ENCODE measurements around the gene STK32C. TPM values are rescaled to one million over a fixed set of nuclear protein-coding genes. Genes with fewer than 3 reads are reported as not detected.

The STK32C gene
- total RNA-seq, 4 donors from 2014 or later: 3.7 to 13.9 (median 6.7) TPM

DNA sequence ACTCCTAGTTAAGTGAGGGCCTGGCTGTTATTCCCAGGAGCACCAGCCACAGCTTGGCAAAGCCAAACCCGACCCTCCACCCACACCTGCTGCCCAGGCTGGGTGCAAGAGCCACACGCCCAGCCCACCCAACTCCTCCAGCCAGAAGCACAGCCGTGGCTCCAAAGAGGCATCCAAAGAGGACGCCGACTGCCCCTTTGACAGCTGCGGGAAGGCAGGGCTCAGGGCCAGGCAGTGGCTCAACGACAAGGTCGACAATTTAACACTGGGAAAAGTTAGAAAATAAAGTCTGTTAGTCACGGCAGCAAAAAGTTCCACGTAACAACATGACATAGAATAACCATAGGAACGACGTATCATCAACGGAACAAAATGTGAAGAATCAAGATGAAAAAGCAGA lies 66.7 kb downstream of the STK32C start:
- Histone ChIP-seq H3K27ac (no peak overlapping the region), H3K4me1 (no peaks in the 10 kb centered on the region), H3K36me3 (no peaks in the 10 kb centered on the region), H3K27me3 (peaks cover 0 to 5% (median 3%) of the 10 kb centered on the region in 3 donors), H3K9me3 (no peaks in the 10 kb centered on the region), H3K4me3 (no peak overlapping the region)
- intact Hi-C loops (cut with DNase I; ENCODE audit: low total_unique reads): no loop called here
- in situ Hi-C loops (cut with MboI; ENCODE audit: low sequenced_read_pairs in 4 of 4): no loop called here
- ATAC-seq (no peak), DNase-seq (no peak)
- TF ChIP-seq, protein P1, sequence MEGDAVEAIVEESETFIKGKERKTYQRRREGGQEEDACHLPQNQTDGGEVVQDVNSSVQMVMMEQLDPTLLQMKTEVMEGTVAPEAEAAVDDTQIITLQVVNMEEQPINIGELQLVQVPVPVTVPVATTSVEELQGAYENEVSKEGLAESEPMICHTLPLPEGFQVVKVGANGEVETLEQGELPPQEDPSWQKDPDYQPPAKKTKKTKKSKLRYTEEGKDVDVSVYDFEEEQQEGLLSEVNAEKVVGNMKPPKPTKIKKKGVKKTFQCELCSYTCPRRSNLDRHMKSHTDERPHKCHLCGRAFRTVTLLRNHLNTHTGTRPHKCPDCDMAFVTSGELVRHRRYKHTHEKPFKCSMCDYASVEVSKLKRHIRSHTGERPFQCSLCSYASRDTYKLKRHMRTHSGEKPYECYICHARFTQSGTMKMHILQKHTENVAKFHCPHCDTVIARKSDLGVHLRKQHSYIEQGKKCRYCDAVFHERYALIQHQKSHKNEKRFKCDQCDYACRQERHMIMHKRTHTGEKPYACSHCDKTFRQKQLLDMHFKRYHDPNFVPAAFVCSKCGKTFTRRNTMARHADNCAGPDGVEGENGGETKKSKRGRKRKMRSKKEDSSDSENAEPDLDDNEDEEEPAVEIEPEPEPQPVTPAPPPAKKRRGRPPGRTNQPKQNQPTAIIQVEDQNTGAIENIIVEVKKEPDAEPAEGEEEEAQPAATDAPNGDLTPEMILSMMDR (IDR thresholded peaks at IDR 0.05 in 4 of 5, conservative IDR thresholded peaks at IDR 0.05 in 1 of 5): no peak
- TF ChIP-seq POLR2A (IDR thresholded peaks at IDR 0.05): no peak

- no peak overlapping the region for H3K27ac ChIP-seq
- intact Hi-C loops (cut with DNase I; ENCODE audit: low total_unique reads): no loop called here
- peaks cover 0 to 5% (median 3%) of the 10 kb centered on the region in 3 donors for H3K27me3 ChIP-seq
- ATAC-seq (no peak), DNase-seq (no peak)
- no peaks in the 10 kb centered on the region for H3K36me3 ChIP-seq
- no peak for TF ChIP-seq POLR2A (IDR thresholded peaks at IDR 0.05)
- TF ChIP-seq, protein P1 (IDR thresholded peaks at IDR 0.05 in 4 of 5, conservative IDR thresholded peaks at IDR 0.05 in 1 of 5): no peak
- no peak overlapping the region for H3K4me3 ChIP-seq
- H3K9me3 ChIP-seq: no peaks in the 10 kb centered on the region
- in situ Hi-C loops (cut with MboI; ENCODE audit: low sequenced_read_pairs in 4 of 4): no loop called here
- H3K4me1 ChIP-seq: no peaks in the 10 kb centered on the region
These were observed 67.2 kb downstream of the STK32C start for GRCh38 chr10:132240581-132240980.

DNA sequence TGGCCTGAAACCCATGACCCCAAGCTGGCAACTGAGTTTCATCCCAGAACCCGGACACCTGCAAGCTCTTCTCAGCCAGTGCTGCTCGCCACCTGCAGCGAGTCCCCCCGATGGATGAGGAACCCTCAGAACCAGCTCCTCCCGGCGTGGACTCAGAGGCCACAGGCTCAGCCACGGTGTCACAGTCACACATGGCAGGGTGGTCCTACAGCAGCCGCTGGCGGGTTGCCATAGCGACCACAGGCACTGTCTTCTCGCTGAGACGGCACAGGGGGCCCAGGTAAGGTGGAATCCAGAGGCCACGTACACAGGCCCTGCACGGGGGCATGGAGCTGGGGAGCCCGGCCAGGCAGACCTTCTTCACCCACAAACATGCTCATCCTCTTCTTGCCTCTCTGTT lies 67.6 kb downstream of the STK32C start:
- Histone ChIP-seq H3K27ac (no peak overlapping the region), H3K9me3 (no peaks in the 10 kb centered on the region), H3K36me3 (no peaks in the 10 kb centered on the region), H3K4me3 (no peak overlapping the region), H3K4me1 (no peaks in the 10 kb centered on the region), H3K27me3 (peaks cover 0 to 5% (median 3%) of the 10 kb centered on the region in 3 donors)
- TF ChIP-seq, protein P1 (IDR thresholded peaks at IDR 0.05 in 4 of 5, conservative IDR thresholded peaks at IDR 0.05 in 1 of 5): no peak
- no peak for TF ChIP-seq POLR2A (IDR thresholded peaks at IDR 0.05)
- DNase-seq: no peak
- in situ Hi-C loops (cut with MboI; ENCODE audit: low sequenced_read_pairs in 4 of 4): no loop called here
- no peak for ATAC-seq
- intact Hi-C loops (cut with DNase I; ENCODE audit: low total_unique reads): no loop called here

DNA sequence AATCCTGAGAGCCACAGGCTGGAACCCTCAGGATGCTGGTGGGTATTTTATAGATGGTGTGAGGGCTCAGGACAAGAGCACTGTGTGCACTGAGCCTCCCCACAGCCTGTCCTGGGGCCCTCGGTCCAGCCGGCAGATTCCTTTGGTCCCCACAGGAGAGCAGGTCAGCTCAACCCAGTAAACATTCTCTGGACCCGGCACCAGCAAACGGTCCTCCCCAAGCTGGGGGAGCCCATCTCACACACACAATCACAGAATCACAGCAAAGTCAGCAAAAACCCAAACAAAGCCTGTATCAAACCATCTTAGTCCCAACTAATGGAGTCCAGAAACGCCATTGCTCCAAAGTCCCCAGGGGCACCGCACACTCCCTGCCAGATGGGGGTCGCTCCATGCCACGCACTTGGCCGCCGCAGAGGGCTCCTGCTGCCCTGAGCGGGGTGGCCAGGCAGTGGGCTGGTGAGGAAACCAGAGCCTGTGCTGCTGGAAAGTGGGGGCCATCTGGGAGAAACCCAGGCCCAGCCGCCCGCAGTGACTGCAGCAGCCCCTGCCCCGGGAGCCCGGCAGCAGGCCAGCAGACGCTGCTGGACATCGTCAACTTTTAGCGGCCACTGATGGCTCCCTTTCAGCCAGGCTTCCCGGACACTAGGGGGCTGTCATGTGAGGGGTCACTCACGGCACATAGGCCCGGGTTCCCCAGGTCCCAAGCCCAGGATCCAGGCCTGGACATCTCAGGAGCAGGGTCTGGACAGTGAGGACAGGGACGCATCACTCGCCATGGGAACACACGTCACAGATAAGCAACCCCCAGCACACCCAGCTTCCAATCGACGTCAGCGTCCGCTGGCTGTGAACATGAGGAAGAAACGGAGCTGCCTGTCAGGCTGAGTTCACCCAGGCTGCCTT lies 68.4 kb downstream of the STK32C start:
- in situ Hi-C loops (cut with MboI; ENCODE audit: low sequenced_read_pairs in 4 of 4): no loop called here
- no peak for DNase-seq

More for the DNA sequence above, 68.4 kb downstream of the STK32C start:
- Histone ChIP-seq H3K27me3 (peaks cover 0 to 5% (median 3%) of the 10 kb centered on the region in 3 donors), H3K27ac (no peak overlapping the region), H3K9me3 (no peaks in the 10 kb centered on the region), H3K4me3 (no peak overlapping the region), H3K4me1 (no peaks in the 10 kb centered on the region), H3K36me3 (no peaks in the 10 kb centered on the region)
- TF ChIP-seq POLR2A (IDR thresholded peaks at IDR 0.05): no peak
- TF ChIP-seq, protein P1 (IDR thresholded peaks at IDR 0.05 in 4 of 5, conservative IDR thresholded peaks at IDR 0.05 in 1 of 5): no peak
- intact Hi-C loops (cut with DNase I; ENCODE audit: low total_unique reads): no loop called here
- no peak for ATAC-seq

All from gastrocnemius medialis (tissue), 4 donors.